Vagina (tissue), 2 donors: ENCODE data around the gene OR2L8. TPM values are rescaled to one million over a fixed set of nuclear protein-coding genes. Genes with fewer than 3 reads are reported as not detected.

Experiments
- DNase-seq, 2 donors: peaks; one replicate each; pipeline ENCODE4 v3.0.0-alpha.2; 2017; ENCODE audit errors: extremely low spot score in 2 of 2
- H3K27ac ChIP-seq: fragments of 200-600 bp; sonication (generic); one replicate; pipeline ENCODE4 v1.5.1; 2019
- H3K27me3 ChIP-seq: fragments of 200-600 bp; sonication (generic); one replicate; pipeline ENCODE4 v1.5.1; 2019
- H3K36me3 ChIP-seq, 2 donors: fragments of 200-600 bp; sonication (generic); one replicate each; pipeline ENCODE4 v1.5.1; 2017 to 2019
- H3K4me1 ChIP-seq: fragments of 200-600 bp; sonication (generic); one replicate; pipeline ENCODE4 v1.5.1; 2019
- H3K4me3 ChIP-seq, 2 donors: fragments of 200-600 bp; sonication (generic); 1 replicate in 1 of 2; 2 replicates in 1 of 2; pipeline ENCODE4 v1.5.1; 2016 to 2019
- H3K9me3 ChIP-seq: fragments of 200-600 bp; sonication (generic); one replicate; pipeline ENCODE4 v1.5.1; 2019
- CTCF ChIP-seq, 3 experiments: fragments of 450-650 bp in 2 of 3; fragments of 200-600 bp in 1 of 3; sonication (generic) in 1 of 3; IDR thresholded peaks; one replicate each; pipeline ENCODE4 v1.5.1; 2017 to 2019; ENCODE audit warnings: antibody characterized with exemption in 3 of 3, mild to moderate bottlenecking in 2 of 3, moderate library complexity in 2 of 3
- POLR2A ChIP-seq, 2 donors: fragments of 450-650 bp; IDR thresholded peaks; one replicate each; pipeline ENCODE4 v1.6.1; 2017; ENCODE audit warnings: antibody characterized with exemption in 2 of 2, mild to moderate bottlenecking in 2 of 2, moderate library complexity in 2 of 2
- POLR2AphosphoS5 ChIP-seq, 2 donors: sonication (generic); formaldehyde crosslinking; IDR thresholded peaks; one replicate each; pipeline ENCODE4 v1.9.0; 2017; ENCODE audit warnings: antibody characterized with exemption in 2 of 2, mild to moderate bottlenecking in 2 of 2, low read depth in 1 of 2; ENCODE audit not compliant: insufficient read depth in 1 of 2
- intact Hi-C: fragments of 100-400 bp; cut with DNase I; formaldehyde crosslinking; loops from one replicate; pipeline ENCODE4 v1.15.1; 2023
- small RNA-seq: library from RNA; depleted of rRNA; stranded (forward); fragments of <200 nt; gene quantifications from one replicate; pipeline ENCODE3, GENCODE V24; 2016
- total RNA-seq: library from RNA; depleted of rRNA; stranded (reverse); fragments of >200 nt; gene quantifications from one replicate; pipeline ENCODE4 v1.2.3, GENCODE V29; 2016

OR2L8 gene
- total RNA-seq, 1 donor from 2014 or later: not detected

- intact Hi-C loops: no loop called here
Observed at GRCh38 chr1:247966532-247967204, 18.0 kb downstream of the OR2L8 start.

GRCh38 chr1:247992986-247993385 lies 44.3 kb downstream of the OR2L8 start:
- no peak for TF ChIP-seq POLR2A (IDR thresholded peaks at IDR 0.05)
- TF ChIP-seq POLR2AphosphoS5 (IDR thresholded peaks at IDR 0.05; ENCODE audit: insufficient read depth in 1 of 2, low read depth in 1 of 2): no peak
- no peak for TF ChIP-seq CTCF (IDR thresholded peaks at IDR 0.05)
- Histone ChIP-seq H3K27ac (no peak overlapping the region), H3K4me3 (no peak overlapping the region), H3K36me3 (no peaks in the 10 kb centered on the region), H3K27me3 (no peaks in the 10 kb centered on the region), H3K4me1 (no peaks in the 10 kb centered on the region), H3K9me3 (no peaks in the 10 kb centered on the region)
- no peak for DNase-seq
- intact Hi-C loops: no loop called here

More at GRCh38 chr1:247966532-247967204, 18.0 kb downstream of the OR2L8 start:
- Histone ChIP-seq H3K36me3 (no peaks in the 10 kb centered on the region), H3K27ac (no peak overlapping the region), H3K4me1 (no peaks in the 10 kb centered on the region), H3K9me3 (no peaks in the 10 kb centered on the region), H3K27me3 (no peaks in the 10 kb centered on the region), H3K4me3 (no peak overlapping the region)
- DNase-seq: no peak
- TF ChIP-seq POLR2A (IDR thresholded peaks at IDR 0.05): no peak
- TF ChIP-seq POLR2AphosphoS5 (IDR thresholded peaks at IDR 0.05; ENCODE audit: insufficient read depth in 1 of 2, low read depth in 1 of 2): no peak
- TF ChIP-seq CTCF (IDR thresholded peaks at IDR 0.05): no peak

GRCh38 chr1:247998811-247999210 lies 50.2 kb downstream of the OR2L8 start:
- TF ChIP-seq POLR2A (IDR thresholded peaks at IDR 0.05): no peak
- TF ChIP-seq POLR2AphosphoS5 (IDR thresholded peaks at IDR 0.05; ENCODE audit: insufficient read depth in 1 of 2, low read depth in 1 of 2): no peak
- no peak for TF ChIP-seq CTCF (IDR thresholded peaks at IDR 0.05)
- no peaks in the 10 kb centered on the region for H3K27me3 ChIP-seq
- intact Hi-C loops: no loop called here
- no peaks in the 10 kb centered on the region for H3K36me3 ChIP-seq
- H3K27ac ChIP-seq: no peak overlapping the region
- no peaks in the 10 kb centered on the region for H3K9me3 ChIP-seq
- no peak for DNase-seq
- no peaks in the 10 kb centered on the region for H3K4me1 ChIP-seq
- H3K4me3 ChIP-seq: no peak overlapping the region

Small RNA genes lying within 50 kb of the gene (small RNA-seq; reads per million reads assigned to genes)
- not detected for gene RF00019

Other genes starting within 250 kb of the OR2L8 start
- gene OR6F1, start 232.2 kb upstream of the OR2L8 start, total RNA-seq: not detected
- 1.5 TPM for gene OR14K1, start 210.2 kb upstream of the OR2L8 start, total RNA-seq
- not detected for gene OR14A2, start 200.7 kb upstream of the OR2L8 start, total RNA-seq
- not detected for gene OR1C1, start 188.3 kb upstream of the OR2L8 start, total RNA-seq
- gene OR14A16, start 124.7 kb upstream of the OR2L8 start, total RNA-seq: not detected
- not detected for gene OR11L1, start 107.0 kb upstream of the OR2L8 start, total RNA-seq
- 4.7 TPM for gene TRIM58, start 91.7 kb upstream of the OR2L8 start, total RNA-seq
- 3.9 TPM for gene OR2W3, start 53.3 kb upstream of the OR2L8 start, total RNA-seq
- gene OR2T8, start 28.6 kb upstream of the OR2L8 start, total RNA-seq: 0.98 TPM
- gene OR2AJ1, start 24.0 kb upstream of the OR2L8 start, total RNA-seq: not detected
- not detected for gene OR2AK2, start 16.4 kb downstream of the OR2L8 start, total RNA-seq
- gene OR2L5, start 64.8 kb downstream of the OR2L8 start, total RNA-seq: not detected
- 0.25 TPM for gene OR2L2, start 81.2 kb downstream of the OR2L8 start, total RNA-seq
- gene OR2L3, start 98.0 kb downstream of the OR2L8 start, total RNA-seq: not detected
- not detected for gene OR2L13, start 146.3 kb downstream of the OR2L8 start, total RNA-seq
- not detected for gene OR2M5, start 196.3 kb downstream of the OR2L8 start, total RNA-seq
- gene OR2M2, start 226.0 kb downstream of the OR2L8 start, total RNA-seq: not detected
- not detected for gene OR2M3, start 248.4 kb downstream of the OR2L8 start, total RNA-seq